ENCODE results near the gene CSTF1.

Gene CSTF1

GRCh38 chr20:56437196-56437960 is 44.9 kb downstream of the CSTF1 start:
- H3K4me3 Mint-ChIP-seq: no peak overlapping the region
- peak; percentile 22 for DNase-seq

DNA sequence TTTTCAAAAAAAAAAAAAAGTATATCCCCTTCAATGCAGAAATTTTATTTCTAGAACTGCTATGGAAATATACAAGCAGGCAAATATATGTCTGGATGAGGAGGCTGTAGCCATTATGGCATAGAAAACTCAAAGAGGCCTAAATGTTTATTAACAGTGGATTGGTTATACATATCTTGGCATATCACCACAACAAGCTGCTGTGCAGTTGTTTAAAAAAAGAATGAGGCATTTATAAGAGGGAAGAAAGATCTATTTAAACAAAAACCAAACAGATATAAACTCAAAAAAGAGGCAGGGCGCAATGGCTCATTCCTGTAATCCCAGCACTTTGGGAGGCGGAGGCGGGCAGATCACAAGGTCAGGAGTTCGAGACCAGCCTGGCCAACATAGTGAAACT is 45.8 kb downstream of the CSTF1 start:
- Mint-ChIP-seq H3K4me3 (no peak overlapping the region), H3K36me3 (ENCODE audit: low read depth) (no peaks in the 10 kb centered on the region), H3K27me3 (no peaks in the 10 kb centered on the region), H3K9me3 (no peaks in the 10 kb centered on the region), H3K27ac (peak overlapping the region; percentile 5), H3K4me1 (ENCODE audit: low read depth) (peaks cover 53% of the 10 kb centered on the region)
- no peak for DNase-seq

More at GRCh38 chr20:56437196-56437960, 44.9 kb downstream of the CSTF1 start:
- H3K9me3 Mint-ChIP-seq: no peaks in the 10 kb centered on the region
- no peak overlapping the region for H3K27ac Mint-ChIP-seq
- H3K27me3 Mint-ChIP-seq: no peaks in the 10 kb centered on the region
- H3K4me1 Mint-ChIP-seq (ENCODE audit: low read depth): peaks cover 55% of the 10 kb centered on the region
- H3K36me3 Mint-ChIP-seq (ENCODE audit: low read depth): no peaks in the 10 kb centered on the region

GRCh38 chr20:56439771-56440291 is 47.4 kb downstream of the CSTF1 start:
- no peaks in the 10 kb centered on the region for H3K36me3 Mint-ChIP-seq (ENCODE audit: low read depth)
- peaks cover 43% of the 10 kb centered on the region for H3K4me1 Mint-ChIP-seq (ENCODE audit: low read depth)
- DNase-seq: peak; percentile 44
- H3K27me3 Mint-ChIP-seq: no peaks in the 10 kb centered on the region
- H3K27ac Mint-ChIP-seq: peak overlapping the region; percentile 56
- peak overlapping the region; percentile 26 for H3K4me3 Mint-ChIP-seq
- no peaks in the 10 kb centered on the region for H3K9me3 Mint-ChIP-seq

DNA sequence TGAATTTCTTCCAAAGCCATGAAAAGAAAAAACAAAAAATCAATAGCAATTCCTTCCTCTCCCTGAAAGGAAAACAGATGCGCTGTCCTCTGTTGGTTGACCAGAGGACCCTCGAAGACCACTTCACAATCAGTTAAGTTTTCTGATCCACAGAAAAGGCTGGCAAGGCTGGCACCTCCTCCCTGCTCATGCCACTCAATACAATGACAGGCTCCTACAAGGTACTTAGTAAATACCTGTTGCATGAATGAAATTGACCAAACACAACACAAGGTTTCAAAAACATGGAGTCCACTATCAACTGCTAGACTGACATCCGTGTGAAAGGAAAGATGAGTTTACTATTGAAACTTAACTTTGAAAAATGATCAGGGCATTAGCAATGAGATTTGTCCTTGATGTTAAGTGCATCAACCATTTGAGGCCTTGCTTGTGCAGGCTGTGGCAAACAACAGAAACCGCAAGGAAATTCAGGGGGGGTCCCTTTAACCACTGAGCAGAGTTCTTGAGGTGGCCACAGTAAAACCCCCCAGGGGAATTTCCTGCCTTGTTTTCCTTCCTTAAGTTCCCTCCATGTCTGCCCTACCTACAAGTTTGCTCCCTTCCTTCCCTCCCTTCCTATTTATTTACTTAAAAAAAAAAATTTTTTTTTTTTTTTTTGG is 48.0 kb downstream of the CSTF1 start:
- H3K36me3 Mint-ChIP-seq (ENCODE audit: low read depth): peaks cover 4% of the 10 kb centered on the region
- peaks cover 41% of the 10 kb centered on the region for H3K4me1 Mint-ChIP-seq (ENCODE audit: low read depth)
- H3K27ac Mint-ChIP-seq: peak overlapping the region; percentile 56
- H3K27me3 Mint-ChIP-seq: no peaks in the 10 kb centered on the region
- peak overlapping the region; percentile 26 for H3K4me3 Mint-ChIP-seq
- no peaks in the 10 kb centered on the region for H3K9me3 Mint-ChIP-seq
- peak; percentile 47 for DNase-seq

DNA sequence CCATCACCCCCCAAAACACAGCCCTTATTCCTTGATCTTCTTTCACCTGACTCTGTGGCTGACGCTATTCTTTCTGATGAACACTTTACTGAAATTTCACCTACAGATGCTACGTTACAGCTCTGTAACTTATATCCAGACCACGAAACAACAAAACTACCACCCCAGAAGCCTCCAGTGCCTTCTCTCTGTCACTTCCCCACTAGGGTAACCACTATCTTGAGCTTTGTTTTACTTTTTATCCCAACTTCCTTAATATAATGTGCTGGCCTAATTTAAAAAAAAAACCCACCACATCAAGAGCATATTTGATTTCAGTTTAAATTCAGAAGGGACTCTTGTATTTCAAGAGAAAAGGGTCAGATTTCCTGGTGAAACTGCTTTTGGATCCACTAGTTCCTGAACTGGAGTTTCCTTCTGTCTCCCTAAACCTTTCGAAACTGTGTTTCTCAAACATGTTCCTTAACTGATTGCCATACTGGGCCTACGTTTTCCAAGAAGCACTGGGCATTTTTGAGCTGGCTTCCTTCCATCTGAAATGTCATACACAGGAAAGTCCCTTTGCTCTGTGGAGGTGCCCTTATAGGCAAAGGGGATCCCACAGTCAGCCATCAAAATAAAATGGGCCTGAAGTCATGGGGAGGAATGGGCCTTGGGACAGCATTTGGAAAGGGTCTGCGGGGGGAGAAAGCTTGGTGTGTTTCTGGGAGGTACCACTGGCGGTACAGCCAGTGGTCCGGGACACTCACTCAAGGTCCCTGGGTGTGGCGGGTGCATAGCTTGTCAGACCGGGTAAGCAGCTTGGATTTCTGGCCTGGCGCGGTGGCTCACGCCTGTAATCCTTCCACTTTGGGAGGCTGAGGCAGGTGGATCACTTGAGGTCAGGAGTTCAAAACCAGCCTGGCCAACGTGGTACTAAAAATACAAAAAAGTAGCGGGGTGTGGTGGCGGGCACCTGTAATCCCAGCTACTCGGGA is 50.2 kb downstream of the CSTF1 start:
- peak; percentile 21 for DNase-seq
- H3K4me1 Mint-ChIP-seq (ENCODE audit: low read depth): peaks cover 41% of the 10 kb centered on the region
- H3K36me3 Mint-ChIP-seq (ENCODE audit: low read depth): peaks cover 10% of the 10 kb centered on the region
- no peaks in the 10 kb centered on the region for H3K27me3 Mint-ChIP-seq
- H3K27ac Mint-ChIP-seq: peak overlapping the region; percentile 76
- H3K9me3 Mint-ChIP-seq: no peaks in the 10 kb centered on the region
- no peak overlapping the region for H3K4me3 Mint-ChIP-seq

- H3K27ac Mint-ChIP-seq: peak overlapping the region; percentile 6
- peaks cover 31% of the 10 kb centered on the region for H3K4me1 Mint-ChIP-seq (ENCODE audit: low read depth)
- no peak overlapping the region for H3K4me3 Mint-ChIP-seq
- H3K27me3 Mint-ChIP-seq: no peaks in the 10 kb centered on the region
- no peaks in the 10 kb centered on the region for H3K9me3 Mint-ChIP-seq
- H3K36me3 Mint-ChIP-seq (ENCODE audit: low read depth): peaks cover 12% of the 10 kb centered on the region
- peak; percentile 23 for DNase-seq
These were observed 51.5 kb downstream of the CSTF1 start for GRCh38 chr20:56443654-56444540.

- DNase-seq: no peak
- Mint-ChIP-seq H3K4me1 (ENCODE audit: low read depth) (peaks cover 21% of the 10 kb centered on the region), H3K9me3 (no peaks in the 10 kb centered on the region), H3K27me3 (no peaks in the 10 kb centered on the region), H3K4me3 (no peak overlapping the region), H3K27ac (peak overlapping the region; percentile 4), H3K36me3 (ENCODE audit: low read depth) (peaks cover 12% of the 10 kb centered on the region)
These were observed 52.7 kb downstream of the CSTF1 start for GRCh38 chr20:56445130-56445529.

GRCh38 chr20:56445540-56445939 is 53.1 kb downstream of the CSTF1 start:
- Mint-ChIP-seq H3K27ac (no peak overlapping the region), H3K36me3 (ENCODE audit: low read depth) (peaks cover 15% of the 10 kb centered on the region), H3K27me3 (no peaks in the 10 kb centered on the region), H3K4me1 (ENCODE audit: low read depth) (peaks cover 17% of the 10 kb centered on the region), H3K4me3 (no peak overlapping the region), H3K9me3 (no peaks in the 10 kb centered on the region)
- no peak for DNase-seq

DNA sequence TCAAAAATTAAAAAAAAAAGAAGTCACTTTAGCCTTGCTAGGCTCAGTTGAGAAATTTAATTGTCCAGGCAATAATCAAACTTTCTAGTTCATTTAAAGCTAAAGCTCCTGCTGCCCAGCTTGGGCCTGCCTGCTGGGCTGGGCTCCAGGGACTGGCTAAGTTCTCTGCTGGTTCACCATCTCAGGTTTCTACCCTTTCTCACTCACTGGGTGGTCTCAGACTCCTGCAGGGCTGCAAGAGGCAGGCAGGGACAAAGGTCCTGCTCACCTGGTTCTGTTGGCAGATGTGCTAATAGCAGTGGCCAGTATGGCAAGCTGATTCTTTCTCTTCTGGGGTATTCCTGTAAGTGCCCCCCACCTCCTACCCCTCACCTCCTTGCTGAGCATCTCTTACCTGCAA is 54.8 kb downstream of the CSTF1 start:
- H3K27me3 Mint-ChIP-seq: no peaks in the 10 kb centered on the region
- peak overlapping the region; percentile 19 for H3K27ac Mint-ChIP-seq
- H3K4me3 Mint-ChIP-seq: no peak overlapping the region
- H3K36me3 Mint-ChIP-seq (ENCODE audit: low read depth): peaks cover 28% of the 10 kb centered on the region
- peaks cover 7% of the 10 kb centered on the region for H3K4me1 Mint-ChIP-seq (ENCODE audit: low read depth)
- DNase-seq: no peak
- H3K9me3 Mint-ChIP-seq: no peaks in the 10 kb centered on the region

DNA sequence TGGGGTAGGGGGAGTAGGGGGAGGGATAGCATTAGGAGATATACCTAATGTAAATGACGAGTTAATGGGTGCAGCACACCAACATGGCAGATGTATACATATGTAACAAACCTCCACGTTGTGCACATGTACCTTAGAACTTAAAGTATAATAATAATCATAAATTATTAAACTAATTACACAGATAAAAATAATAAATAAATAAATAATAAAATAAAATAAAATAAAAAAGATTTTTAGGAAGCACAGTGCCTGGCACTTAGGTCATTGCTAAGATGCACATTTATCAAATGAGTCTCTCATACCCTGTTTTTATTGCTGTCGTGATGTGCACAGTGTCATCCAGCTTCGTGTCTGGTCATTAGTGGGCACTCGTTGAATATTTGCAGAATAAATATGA is 57.0 kb downstream of the CSTF1 start:
- no peaks in the 10 kb centered on the region for H3K27me3 Mint-ChIP-seq
- no peak overlapping the region for H3K27ac Mint-ChIP-seq
- no peak overlapping the region for H3K4me3 Mint-ChIP-seq
- H3K36me3 Mint-ChIP-seq (ENCODE audit: low read depth): peaks cover 39% of the 10 kb centered on the region
- H3K9me3 Mint-ChIP-seq: no peaks in the 10 kb centered on the region
- peaks cover 15% of the 10 kb centered on the region for H3K4me1 Mint-ChIP-seq (ENCODE audit: low read depth)
- DNase-seq: no peak

DNA sequence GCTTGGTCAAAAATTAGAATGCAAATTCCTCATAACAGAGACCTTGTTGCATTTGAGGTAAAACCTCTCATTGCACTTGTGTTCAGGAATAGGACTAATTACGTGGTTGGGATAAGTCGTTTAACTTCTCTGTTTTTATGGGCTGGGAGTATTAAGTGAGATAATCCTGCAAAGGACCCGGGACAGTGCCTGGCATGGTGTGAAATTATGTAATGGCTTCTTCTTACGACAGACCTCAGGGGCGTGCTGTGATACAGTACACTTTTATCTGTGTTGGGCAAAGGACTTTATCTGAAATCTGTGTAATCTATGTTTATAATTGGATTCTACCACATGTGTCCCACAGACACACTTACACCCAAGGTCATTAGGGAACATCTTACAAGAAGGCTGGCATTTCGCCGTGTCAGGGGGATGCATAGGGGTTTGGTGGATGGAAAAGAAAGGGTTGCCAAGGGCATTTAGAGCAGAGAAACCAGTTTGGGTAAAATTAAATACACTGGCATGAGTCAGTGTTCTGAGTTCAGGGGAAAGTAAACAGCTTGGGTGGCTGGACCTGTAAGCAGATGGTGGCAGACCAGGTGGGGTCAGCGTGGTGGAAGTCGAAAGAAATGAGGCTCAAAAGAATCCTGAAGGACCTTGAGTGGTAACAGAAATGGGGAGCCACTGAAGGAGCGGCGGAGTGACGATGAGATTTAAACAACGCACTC is 58.8 kb downstream of the CSTF1 start:
- no peaks in the 10 kb centered on the region for H3K9me3 Mint-ChIP-seq
- H3K4me3 Mint-ChIP-seq: no peak overlapping the region
- H3K27me3 Mint-ChIP-seq: no peaks in the 10 kb centered on the region
- H3K27ac Mint-ChIP-seq: no peak overlapping the region
- H3K4me1 Mint-ChIP-seq (ENCODE audit: low read depth): peaks cover 28% of the 10 kb centered on the region
- peaks cover 36% of the 10 kb centered on the region for H3K36me3 Mint-ChIP-seq (ENCODE audit: low read depth)
- no peak for DNase-seq

DNA sequence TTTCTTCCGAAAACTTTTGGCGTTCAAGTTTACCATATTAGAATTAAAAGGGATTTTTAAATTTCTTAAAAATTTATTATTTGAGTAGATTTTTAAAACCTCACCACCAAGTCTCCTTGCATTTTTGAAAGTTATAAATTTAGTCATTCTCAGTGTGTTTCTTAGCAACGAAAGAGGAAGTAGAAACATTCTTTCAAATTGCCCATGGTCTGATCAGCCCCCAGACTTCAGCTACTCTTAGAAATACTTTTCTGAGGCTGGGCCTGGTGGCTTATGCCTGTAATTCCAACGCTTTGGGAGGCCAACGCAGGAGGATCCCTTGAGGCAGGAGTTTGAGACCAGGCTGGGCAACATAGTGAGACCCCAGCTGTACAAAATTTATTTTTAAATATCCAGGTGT is 60.9 kb downstream of the CSTF1 start:
- no peaks in the 10 kb centered on the region for H3K27me3 Mint-ChIP-seq
- peak overlapping the region; percentile 84 for H3K27ac Mint-ChIP-seq
- peaks cover 34% of the 10 kb centered on the region for H3K36me3 Mint-ChIP-seq (ENCODE audit: low read depth)
- H3K4me3 Mint-ChIP-seq: no peak overlapping the region
- H3K4me1 Mint-ChIP-seq (ENCODE audit: low read depth): peaks cover 30% of the 10 kb centered on the region
- no peak for DNase-seq
- no peaks in the 10 kb centered on the region for H3K9me3 Mint-ChIP-seq

DNA sequence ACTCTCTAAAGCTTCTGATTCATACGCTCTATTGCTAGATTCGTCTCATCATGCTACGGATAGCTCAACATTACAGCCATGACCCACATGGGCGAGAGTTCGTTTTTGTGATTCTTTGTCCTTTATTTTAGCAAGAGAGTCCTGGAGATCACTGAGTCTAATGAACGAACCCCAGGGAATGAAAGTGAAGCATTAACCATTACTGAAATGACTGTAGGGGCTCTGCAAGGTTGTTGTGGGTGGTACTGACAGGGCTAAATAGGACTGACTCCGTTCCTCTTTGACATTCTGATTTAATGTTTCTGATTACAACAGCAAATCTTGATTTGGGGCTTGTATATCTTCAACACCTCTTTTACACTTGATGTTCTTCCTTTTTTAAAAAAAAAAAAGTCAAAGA is 62.3 kb downstream of the CSTF1 start:
- H3K27ac Mint-ChIP-seq: peak overlapping the region; percentile 84
- peaks cover 41% of the 10 kb centered on the region for H3K36me3 Mint-ChIP-seq (ENCODE audit: low read depth)
- DNase-seq: no peak
- no peaks in the 10 kb centered on the region for H3K9me3 Mint-ChIP-seq
- no peaks in the 10 kb centered on the region for H3K27me3 Mint-ChIP-seq
- peaks cover 31% of the 10 kb centered on the region for H3K4me1 Mint-ChIP-seq (ENCODE audit: low read depth)
- H3K4me3 Mint-ChIP-seq: peak overlapping the region; percentile 32
